Gastrocnemius medialis (tissue), 4 donors: ENCODE results near the gene HSP90AB1. TPM values are rescaled to one million over a fixed set of nuclear protein-coding genes. Genes with fewer than 3 reads are reported as not detected.
A peak's percentile ranks its signal among the peaks of the same experiment; 100 is the strongest.

Source experiments
- ATAC-seq, 2 donors: fragments of 150-250 bp; one replicate each; pipeline ENCODE4 v1.9.1; 2016
- DNase-seq, 2 donors: peaks; one replicate each; pipeline ENCODE4 v3.0.0-alpha.2; 2019
- H3K27ac ChIP-seq, 4 donors: fragments of 200-600 bp; sonication (generic); 1 replicate in 1 of 4; 2 replicates in 3 of 4; pipeline ENCODE4 v1.5.1; 2016 to 2018; ENCODE audit warnings: mild to moderate bottlenecking in 2 of 4, moderate library complexity in 1 of 4
- H3K27me3 ChIP-seq, 3 donors: fragments of 200-600 bp; sonication (generic) in 2 of 3; 1 replicate in 1 of 3; 2 replicates in 2 of 3; pipeline versions ENCODE4 v1.5.1 to v1.6.0; 2016 to 2019; ENCODE audit warnings: mild to moderate bottlenecking in 1 of 3, moderate library complexity in 1 of 3
- H3K36me3 ChIP-seq, 2 donors: fragments of 200-600 bp; sonication (generic) in 1 of 2; one replicate each; pipeline ENCODE4 v1.5.1; 2017 to 2018
- H3K4me1 ChIP-seq, 2 donors: fragments of 200-600 bp; sonication (generic) in 1 of 2; one replicate each; pipeline ENCODE4 v1.5.1; 2016 to 2017; ENCODE audit warnings: mild to moderate bottlenecking in 2 of 2
- H3K4me3 ChIP-seq, 4 donors: fragments of 200-600 bp; sonication (generic) in 3 of 4; 1 replicate in 1 of 4; 2 replicates in 3 of 4; pipeline ENCODE4 v1.5.1; 2016 to 2019; ENCODE audit warnings: mild to moderate bottlenecking in 2 of 4
- H3K9me3 ChIP-seq, 3 donors: fragments of 200-600 bp; sonication (generic) in 2 of 3; 1 replicate in 1 of 3; 2 replicates in 2 of 3; pipeline ENCODE4 v1.5.1; 2016 to 2019
- CTCF ChIP-seq, 5 experiments: fragments of 450-650 bp in 3 of 5; fragments of 200-600 bp in 2 of 5; sonication (generic) in 2 of 5; IDR thresholded peaks in 4 of 5; conservative IDR thresholded peaks in 1 of 5; 1 replicate in 4 of 5; 2 replicates in 1 of 5; pipeline ENCODE4 v1.5.1; 2016 to 2019; ENCODE audit warnings: antibody characterized with exemption in 5 of 5, mild to moderate bottlenecking in 3 of 5, moderate library complexity in 3 of 5
- POLR2A ChIP-seq, 2 donors: fragments of 450-650 bp; IDR thresholded peaks; one replicate each; pipeline ENCODE4 v1.6.1; 2017; ENCODE audit warnings: antibody characterized with exemption in 2 of 2, mild to moderate bottlenecking in 2 of 2, moderate library complexity in 2 of 2
- in situ Hi-C, 4 donors: fragments of 200-750 bp; cut with MboI; loops; one replicate each; pipeline versions ENCODE4 v1.15.0 to v1.8.0; 2017; ENCODE audit warnings: low sequenced_read_pairs in 4 of 4
- intact Hi-C: fragments of 100-400 bp; cut with DNase I; formaldehyde crosslinking; loops from one replicate; pipeline ENCODE4 v1.15.1; 2023; ENCODE audit warnings: low total_unique reads
- total RNA-seq, 4 donors: library from RNA; depleted of rRNA; stranded (reverse); fragments of >200 nt; gene quantifications; one replicate each; pipeline versions ENCODE4 v1.1.0 to v1.2.3, GENCODE V29; 2016

Gene HSP90AB1
- total RNA-seq, 4 donors from 2014 or later: 878 to 1,576 (median 1,106) TPM

GRCh38 chr6:44297063-44298038, 50.5 kb downstream of the HSP90AB1 start:
- no peaks in the 10 kb centered on the region for H3K9me3 ChIP-seq
- ATAC-seq (peak; percentile 20 to 45), DNase-seq (no peak)
- intact Hi-C loops: no loop called here
- peaks cover 22 to 30% (median 23%) of the 10 kb centered on the region in 3 donors for H3K27me3 ChIP-seq
- TF ChIP-seq CTCF (IDR thresholded peaks at IDR 0.05 in 4 of 5, conservative IDR thresholded peaks at IDR 0.05 in 1 of 5) (no peak), POLR2A (IDR thresholded peaks at IDR 0.05) (no peak)
- in situ Hi-C loops: no loop called here
- H3K36me3 ChIP-seq: peaks cover 0 to 20% of the 10 kb centered on the region in 2 donors
- no peak overlapping the region for H3K27ac ChIP-seq
- H3K4me1 ChIP-seq: peaks cover 13 to 15% of the 10 kb centered on the region in 2 donors
- peak overlapping the region; percentile 57 to 64 (median 60) for H3K4me3 ChIP-seq

DNA sequence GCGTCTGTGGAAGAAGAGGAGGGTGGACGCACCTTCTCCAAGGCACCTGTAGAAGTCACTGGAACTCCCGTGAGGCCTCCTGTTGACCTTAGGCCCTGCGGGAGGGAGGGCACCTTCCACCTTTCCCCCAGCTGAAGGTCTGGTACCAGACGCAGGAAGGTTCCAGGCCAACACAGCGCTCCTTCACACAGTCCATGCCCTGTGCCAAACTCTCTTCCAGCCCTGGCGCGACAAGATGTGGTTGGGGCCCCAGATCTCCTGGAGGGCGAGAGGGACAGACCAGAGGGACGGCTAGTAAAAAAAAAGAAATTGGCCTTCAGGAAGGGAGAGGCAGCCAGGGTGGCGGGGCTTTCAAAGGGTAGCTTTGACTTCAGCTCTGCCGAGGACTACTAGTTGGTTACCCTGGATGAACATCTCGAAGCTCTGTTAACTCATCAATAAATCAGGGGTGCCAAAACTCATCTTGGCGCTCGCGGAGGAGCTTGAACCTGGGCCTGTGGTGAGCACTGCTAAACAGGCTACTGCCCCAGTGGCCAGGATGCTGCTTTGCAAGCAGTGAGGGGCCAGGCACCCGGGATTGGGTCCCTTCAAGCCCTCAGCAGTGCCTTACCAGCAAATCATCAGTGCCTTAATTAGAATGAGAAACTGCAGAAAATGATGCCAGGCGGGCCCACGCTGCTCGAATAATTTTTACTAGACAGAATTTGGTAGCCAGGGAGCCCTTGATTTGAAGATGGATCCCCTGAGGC, 51.3 kb downstream of the HSP90AB1 start:
- H3K27ac ChIP-seq: no peak overlapping the region
- DNase-seq (no peak), ATAC-seq (no peak)
- intact Hi-C loops: no loop called here
- H3K4me1 ChIP-seq: peaks cover 13 to 15% of the 10 kb centered on the region in 2 donors
- TF ChIP-seq CTCF (IDR thresholded peaks at IDR 0.05 in 4 of 5, conservative IDR thresholded peaks at IDR 0.05 in 1 of 5) (no peak), POLR2A (IDR thresholded peaks at IDR 0.05) (no peak)
- in situ Hi-C loops: no loop called here
- H3K9me3 ChIP-seq: no peaks in the 10 kb centered on the region
- peaks cover 0 to 29% of the 10 kb centered on the region in 2 donors for H3K36me3 ChIP-seq
- peak overlapping the region in 3 of 4 donors; percentile 57 to 60 (median 59) for H3K4me3 ChIP-seq
- H3K27me3 ChIP-seq: peaks cover 19 to 30% (median 22%) of the 10 kb centered on the region in 3 donors

GRCh38 chr6:44298864-44299263, 52.0 kb downstream of the HSP90AB1 start:
- intact Hi-C loops: no loop called here
- Histone ChIP-seq H3K4me3 (no peak overlapping the region), H3K36me3 (peaks cover 0 to 36% of the 10 kb centered on the region in 2 donors), H3K27me3 (peaks cover 15 to 28% (median 22%) of the 10 kb centered on the region in 3 donors), H3K27ac (no peak overlapping the region), H3K9me3 (no peaks in the 10 kb centered on the region), H3K4me1 (peaks cover 13 to 15% of the 10 kb centered on the region in 2 donors)
- no peak for ATAC-seq
- no peak for DNase-seq
- TF ChIP-seq POLR2A (IDR thresholded peaks at IDR 0.05) (no peak), CTCF (IDR thresholded peaks at IDR 0.05 in 4 of 5, conservative IDR thresholded peaks at IDR 0.05 in 1 of 5) (no peak)
- in situ Hi-C loops: no loop called here

DNA sequence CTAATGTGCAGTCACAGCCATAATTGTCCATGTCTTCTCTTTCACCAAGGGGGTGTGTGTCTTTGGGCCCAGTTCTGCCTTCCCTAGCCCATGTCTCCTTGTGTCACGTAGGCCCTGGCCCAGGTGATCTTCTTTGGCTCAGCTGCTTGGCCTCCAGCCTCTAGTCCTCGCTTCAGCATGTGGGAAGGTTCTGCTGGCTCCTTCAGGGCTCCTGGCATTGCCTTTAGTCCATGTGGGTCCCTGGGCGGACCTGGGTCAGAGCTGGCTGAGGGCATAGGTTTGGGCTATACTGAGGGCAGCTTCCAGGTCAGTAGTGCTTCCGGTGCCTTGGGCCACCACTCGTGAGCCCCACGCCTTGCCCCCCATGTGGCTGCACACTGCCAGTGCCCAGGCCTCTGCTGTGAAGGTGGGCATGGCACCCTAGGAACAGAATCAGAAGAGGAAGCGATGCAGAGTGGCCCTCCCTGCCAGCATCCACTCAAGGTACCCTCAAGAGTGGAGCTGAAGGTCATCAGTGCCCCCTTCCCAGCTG, 53.5 kb downstream of the HSP90AB1 start:
- intact Hi-C loops: no loop called here
- Histone ChIP-seq H3K4me1 (peaks cover 11% of the 10 kb centered on the region in 2 donors), H3K36me3 (peaks cover 0 to 49% of the 10 kb centered on the region in 2 donors), H3K27ac (no peak overlapping the region), H3K9me3 (no peaks in the 10 kb centered on the region), H3K27me3 (peaks cover 15 to 25% (median 20%) of the 10 kb centered on the region in 3 donors), H3K4me3 (no peak overlapping the region)
- TF ChIP-seq CTCF (IDR thresholded peaks at IDR 0.05 in 4 of 5, conservative IDR thresholded peaks at IDR 0.05 in 1 of 5) (no peak), POLR2A (IDR thresholded peaks at IDR 0.05) (no peak)
- no peak for DNase-seq
- in situ Hi-C loops: no loop called here
- ATAC-seq: no peak
